GDM1 (cell line): Measurements from ENCODE around the gene TP53I11.

ENCODE experiments used
- DNase-seq: peaks from one replicate; lab custom pipeline; 2025; lab: John Stamatoyannopoulos, UW

TP53I11 gene

DNA sequence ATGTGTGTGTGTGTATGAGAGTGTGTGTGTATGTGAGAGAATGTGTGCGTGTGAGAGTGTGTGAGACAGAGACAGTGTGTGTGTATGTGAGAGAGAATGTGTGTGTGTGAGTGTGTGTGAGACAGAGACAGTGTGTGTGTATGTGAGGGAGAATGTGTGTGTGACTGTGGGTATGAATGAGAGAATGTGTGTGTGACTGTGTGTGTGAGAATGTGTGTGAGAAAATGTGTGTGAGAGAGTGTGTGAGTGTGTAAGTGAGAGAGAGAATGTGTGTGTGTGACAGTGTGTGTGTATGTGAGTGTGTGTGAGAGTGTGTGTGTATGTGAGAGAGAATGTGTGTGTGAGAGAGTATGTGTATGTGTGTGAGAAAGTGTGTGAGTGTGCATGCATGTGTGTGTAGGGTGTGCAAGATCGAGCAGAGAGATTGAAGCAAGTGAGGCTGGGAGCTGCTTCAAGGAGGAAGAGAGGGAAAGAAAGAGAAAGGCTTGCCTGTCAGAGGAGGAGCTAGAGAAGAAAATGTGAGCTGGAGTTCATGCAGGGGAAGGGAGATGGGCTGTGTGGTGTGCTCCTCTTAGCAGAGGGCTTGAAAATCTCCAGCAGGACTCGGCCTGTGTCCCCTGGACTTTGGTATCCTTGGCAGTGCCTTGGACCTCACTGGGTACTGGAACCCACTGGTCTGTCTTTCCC is 27.7 kb upstream of the TP53I11 start:
- no peak for DNase-seq

DNA sequence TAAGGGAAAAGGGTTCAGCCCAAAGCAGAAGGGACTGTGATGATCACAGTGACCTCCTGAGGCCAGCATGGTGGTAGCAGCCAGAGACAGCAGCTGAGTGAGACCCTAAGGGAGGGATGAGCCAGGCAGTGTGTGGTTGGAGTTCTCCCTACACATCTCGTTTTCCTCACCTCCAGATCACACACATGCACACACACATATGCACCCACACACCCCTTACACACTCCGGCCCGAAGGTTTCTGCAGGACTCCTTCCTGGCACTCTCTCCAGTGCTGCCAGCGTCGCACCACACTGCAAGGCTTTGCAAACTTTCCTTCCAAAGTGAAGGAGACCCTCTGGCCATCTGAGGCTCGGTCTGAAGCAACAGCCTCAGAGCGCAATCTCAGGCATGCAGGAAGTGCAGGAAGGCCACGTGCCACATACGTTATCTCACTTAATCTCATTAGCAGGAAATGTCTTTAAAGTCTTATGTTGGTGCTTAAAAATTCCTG is 26.9 kb upstream of the TP53I11 start:
- no peak for DNase-seq

DNA sequence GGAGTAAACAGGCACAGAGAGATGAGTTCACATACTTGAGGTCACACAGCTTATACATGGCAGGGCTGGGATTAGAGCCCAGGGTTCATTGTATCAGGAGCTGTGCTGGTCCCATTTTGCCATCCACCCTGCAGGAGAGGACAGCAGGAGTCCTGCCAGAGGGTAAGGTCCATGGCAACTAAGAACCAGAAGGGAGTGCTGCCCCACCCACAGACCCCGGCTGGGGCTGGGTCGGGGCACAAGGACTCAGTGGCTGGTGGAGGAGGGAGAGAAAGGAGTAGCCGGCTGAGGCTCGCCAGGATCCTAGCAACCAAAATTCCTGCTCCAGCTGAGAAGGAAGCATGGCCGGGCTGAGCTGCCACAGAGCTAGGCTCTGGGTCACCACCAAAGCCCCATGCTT is 25.9 kb upstream of the TP53I11 start:
- DNase-seq: no peak

DNA sequence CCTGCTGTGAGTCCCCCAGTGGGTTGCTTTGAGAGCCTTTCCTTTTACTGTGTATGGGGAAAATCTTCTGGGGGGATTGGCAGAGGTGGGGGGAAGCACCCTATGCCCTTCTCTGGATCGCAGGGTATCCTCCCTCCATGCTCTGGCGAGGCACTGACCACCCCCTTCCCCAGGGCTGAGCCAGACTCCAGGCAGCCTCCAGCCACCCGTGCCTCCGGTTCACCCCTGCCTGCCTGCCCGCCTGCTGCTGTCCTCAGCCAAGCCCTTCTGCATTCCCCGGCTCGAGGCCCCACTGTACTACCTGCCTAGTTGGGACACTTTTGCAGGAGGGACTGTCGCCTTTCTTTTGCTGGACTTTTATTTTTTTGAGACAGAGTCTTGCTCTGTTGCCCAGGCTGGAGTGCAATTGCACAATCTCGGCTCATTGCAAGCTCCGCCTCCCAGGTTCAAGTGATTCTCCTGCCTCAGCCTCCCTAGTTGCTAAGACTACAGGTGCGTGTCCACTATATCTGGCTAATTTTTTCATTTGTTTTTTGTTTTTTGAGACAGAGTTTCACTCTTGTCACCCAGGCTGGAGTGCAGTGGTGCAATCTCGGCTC is 23.8 kb upstream of the TP53I11 start:
- no peak for DNase-seq

DNA sequence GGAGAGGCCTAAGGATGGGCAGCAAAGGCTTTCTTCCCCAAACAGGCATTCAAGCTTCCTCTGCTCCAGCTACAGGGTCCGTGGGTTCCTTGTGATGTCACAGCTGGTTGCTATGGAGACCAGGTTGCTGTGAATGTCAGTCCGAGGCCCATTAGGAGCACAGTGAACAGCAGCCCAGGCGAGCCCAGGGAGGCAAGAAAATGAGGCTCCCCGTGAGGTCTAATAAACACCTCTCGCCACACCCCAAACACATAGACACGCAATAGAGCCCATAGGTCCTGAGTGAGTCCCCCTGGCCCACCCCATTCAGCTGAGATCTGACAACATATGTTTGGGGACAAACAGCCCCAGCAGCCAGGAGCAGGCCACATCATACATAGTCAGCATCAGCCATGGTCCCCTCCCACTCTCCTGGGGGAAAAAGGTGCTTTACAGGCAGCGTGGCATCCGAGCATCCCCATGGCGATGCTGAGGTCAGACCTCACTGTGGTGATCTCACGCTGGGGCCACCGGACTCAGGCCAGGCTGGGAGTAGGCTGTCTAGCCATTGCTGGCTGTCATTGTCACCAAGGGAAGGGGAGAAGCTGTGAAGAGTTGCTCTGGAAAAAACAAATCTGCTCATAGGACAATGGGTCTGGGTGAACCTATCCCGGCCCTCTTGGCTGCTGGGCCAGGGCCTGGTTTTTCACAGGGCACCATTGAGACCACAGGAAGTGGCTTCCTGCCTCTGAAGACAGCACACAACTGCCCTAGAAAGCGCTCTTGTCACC is 23.1 kb upstream of the TP53I11 start:
- DNase-seq: no peak

DNA sequence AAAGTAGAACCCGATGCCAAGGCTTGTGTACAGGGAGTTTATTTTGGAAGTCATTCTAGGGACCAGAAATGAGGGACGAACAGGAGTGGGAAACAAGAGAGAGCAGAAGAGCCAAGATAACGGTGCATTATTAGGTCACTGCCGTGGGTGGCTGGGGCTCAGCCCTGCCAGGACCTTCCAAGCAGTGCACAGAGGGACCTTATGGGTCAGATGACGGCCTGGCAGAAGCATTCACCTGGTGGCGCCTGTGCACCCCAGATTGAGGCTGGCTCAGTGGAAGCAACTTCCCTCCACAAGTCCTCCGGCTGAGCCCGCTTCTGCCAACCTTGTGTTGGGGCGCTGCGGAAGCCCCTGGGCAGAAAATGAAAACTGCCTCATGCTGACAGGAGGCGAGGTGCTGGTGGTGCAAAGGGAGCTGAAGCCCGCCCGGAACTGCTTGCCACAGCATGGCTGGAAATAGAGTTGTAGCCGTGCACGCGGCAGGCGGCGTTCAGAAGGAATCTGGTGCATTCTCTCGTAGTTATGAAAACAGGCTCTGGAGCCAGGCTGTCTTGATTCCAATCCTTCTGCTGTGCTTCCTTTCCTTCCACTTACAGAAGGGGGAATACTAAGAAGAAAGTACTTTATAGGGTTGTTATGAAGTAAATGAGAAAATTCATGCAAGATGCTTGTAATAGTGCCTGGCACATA is 22.2 kb upstream of the TP53I11 start:
- DNase-seq: no peak

DNA sequence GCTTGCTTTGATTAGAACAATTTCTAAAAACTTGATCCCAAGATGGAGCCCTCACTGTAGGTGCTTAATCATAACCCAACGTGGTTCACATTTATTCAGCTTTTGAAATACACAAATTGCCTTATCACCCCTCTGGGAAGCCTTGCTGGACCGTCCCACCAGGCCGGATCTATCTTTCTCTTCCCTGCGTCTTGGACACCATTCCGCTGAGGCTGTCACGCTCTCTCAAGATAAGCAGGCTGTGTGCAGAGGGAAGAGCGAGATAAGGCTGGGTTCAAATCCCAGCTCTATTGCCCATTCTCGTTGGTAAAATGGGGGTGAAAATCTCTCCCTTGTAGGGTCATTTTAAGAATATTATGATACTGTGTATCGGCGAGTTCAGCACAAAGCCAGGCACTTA is 20.5 kb upstream of the TP53I11 start:
- DNase-seq: no peak

DNA sequence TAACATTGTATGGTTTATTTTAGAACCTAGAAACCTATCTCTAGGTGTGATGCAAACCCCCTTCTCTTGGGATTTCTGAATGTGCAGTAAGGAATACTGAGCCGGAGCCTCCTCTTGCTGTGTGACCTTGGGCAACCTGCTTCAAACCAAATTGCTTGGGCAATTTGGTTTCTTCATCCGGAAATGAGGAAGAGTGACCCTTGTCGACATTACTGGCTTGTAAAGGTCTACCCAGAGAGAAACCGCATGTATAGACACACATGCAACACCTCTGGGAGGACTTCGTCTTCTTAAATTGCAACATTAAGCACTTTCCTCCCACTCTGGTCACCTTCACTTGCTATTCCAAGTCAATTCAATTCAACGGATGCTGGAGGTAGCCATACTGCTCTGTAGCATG is 19.6 kb upstream of the TP53I11 start:
- DNase-seq: no peak

DNA sequence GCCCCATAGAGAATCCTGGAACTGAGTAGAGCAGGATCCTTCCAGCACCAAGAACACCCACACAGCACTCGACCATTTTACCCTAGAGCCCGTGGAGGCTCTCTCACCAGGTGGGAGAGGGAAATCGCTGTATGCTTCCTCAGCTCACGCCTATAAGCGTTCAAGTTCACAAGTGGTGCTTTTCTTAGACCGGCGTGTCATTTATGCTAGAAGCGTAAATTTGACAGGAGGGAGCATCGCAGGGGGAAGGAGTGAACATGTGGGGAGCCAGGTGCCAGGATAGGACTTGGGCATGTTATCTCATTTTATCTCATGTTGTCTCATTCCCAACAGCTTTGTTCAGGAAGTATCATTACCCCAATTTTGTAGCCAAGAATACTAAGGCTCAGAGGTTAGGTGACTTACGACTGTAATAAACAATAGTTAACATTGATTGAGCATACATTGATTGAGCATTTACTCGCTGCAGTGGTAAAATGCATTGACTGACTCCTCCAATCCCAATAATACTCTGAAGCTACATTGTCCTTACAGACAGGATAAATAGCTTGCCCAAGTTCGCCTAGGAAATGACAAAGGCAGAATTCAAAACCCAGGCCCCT is 19.1 kb upstream of the TP53I11 start:
- DNase-seq: no peak

DNA sequence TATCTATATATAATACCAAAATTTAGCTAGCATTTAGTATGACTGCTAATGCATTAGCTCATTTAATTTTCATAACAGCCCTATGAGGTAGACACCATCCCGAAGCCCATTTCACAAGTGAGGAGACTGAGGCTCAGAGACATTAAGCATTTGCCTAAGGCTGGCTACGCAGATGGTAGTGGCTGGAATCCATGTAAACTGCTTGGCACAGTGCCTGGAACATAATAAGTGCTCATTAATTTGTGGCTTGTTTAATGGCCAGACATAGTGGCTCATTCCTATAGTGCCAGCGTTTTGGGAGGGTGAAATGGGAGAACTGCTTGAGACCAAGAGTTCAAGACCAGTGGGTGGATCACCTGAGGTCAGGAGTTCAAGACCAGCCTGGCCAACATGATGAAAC is 17.8 kb upstream of the TP53I11 start:
- DNase-seq: no peak

DNA sequence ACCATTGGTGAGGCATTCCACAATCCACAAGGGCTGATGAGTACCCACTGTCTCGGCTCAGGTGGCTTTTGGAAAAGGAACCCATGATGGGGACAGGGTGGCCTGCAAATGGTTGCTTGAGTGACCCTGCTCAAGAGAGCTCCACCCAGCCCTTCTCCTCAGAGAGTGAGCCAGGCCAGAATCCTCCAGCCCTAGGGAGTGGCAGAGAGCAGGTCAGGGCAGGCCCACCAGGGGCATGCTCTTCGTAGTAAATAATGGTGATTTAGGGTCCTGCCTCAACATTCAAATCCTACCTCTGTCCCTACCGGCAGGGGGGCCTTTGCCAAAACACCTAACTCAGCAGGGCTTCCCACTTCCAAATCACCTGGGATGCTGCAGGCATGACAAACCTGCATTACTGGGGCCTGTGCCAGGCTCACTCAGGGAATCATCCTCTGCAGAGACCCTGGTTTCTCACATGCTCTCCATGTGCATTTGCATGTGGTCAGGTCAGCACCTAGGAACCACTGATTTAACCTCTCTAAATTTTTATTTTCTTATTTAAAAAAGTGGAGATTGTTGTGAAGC is 17.3 kb upstream of the TP53I11 start:
- DNase-seq: no peak

DNA sequence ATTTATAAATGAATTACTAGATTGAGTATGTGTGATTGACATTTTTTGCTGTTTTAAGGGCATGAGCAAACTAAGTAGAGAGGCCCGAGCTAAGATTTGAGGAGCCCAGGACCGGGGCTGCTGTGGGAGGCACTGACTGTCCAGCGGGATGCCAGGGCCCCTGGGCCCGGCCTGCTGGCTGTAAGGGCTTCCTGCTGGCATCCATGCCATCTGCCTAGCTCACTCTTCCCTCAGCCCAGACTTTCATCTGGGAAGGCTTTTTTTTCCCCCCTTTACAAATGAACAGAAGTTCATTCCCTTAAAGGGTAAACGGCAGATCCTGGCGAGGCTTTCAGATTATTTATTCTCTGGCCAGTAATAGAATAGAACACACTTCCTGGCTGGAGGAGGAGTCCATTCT is 16.0 kb upstream of the TP53I11 start:
- DNase-seq: no peak

DNA sequence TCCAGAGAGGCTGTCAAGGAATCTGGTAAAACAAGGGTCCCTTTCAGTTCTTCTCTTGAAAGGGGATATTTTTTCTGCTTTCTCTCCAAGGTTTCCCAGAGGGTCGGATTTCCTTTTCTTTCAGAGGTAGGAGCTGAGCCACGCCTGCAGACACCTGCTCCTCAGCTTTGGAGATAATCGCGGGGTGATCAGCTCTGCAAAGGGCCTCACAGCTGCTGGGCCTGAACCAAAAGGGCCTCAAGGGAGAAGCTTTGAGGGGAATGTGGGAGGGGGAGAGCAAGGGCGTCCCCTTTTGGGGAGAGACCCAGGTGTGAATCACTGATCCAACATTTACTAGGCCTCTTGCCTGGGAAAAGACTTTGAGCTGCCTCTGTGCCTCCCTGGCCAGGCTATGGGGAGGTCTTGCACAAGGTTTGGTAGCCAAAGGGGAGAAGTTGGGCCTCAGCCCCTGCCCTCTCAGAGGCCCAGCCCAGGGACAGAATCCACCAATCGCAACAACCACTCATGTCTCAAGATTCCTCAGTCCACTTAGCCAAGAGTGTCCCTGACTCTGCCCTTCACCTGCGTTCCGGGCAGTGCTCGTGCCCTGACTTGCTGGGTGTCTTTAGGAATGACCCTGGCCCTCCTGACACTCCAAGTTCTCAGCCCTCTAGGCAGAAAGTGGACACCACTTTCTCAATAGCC is 14.0 kb upstream of the TP53I11 start:
- DNase-seq: no peak

DNA sequence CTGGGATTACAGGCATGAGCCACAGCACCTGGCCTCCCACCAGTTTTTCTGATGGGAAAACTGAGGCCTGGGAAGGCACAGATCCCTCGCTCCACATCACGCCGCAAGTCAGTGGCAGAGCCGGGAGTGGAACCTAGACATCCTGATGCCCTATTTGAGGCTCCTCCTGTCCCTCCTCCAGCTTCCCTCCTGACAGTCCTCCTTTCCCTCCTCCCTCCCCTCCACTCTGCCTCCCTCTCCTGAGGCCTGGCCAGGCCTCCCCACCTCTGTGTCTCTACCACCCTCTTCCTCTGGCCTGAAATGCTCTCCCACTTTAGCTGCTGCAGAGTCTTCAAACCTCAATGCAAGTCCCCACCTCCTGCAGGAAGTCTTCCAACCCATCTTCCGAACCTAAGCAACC is 13.3 kb upstream of the TP53I11 start:
- DNase-seq: no peak

DNA sequence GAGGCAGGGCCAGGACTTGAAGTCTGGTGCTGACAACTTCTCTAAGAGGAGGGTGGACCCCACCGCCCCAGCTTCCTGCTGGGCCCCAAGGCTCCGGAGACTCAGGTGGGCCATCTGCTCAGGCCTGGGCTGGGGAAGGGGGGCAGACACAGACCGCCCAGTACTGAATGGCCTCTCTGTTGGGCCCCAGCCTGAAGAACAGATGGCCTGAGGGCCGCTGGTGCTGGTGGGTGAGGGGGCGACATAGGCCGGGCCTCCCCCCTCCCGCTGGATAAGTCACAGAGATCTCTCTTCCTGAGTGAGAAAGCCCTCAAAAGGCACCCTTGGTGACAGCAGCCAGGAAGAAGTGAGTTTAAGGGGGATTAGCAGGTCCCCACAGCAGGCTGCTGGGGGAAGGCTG is 12.5 kb upstream of the TP53I11 start:
- no peak for DNase-seq

DNA sequence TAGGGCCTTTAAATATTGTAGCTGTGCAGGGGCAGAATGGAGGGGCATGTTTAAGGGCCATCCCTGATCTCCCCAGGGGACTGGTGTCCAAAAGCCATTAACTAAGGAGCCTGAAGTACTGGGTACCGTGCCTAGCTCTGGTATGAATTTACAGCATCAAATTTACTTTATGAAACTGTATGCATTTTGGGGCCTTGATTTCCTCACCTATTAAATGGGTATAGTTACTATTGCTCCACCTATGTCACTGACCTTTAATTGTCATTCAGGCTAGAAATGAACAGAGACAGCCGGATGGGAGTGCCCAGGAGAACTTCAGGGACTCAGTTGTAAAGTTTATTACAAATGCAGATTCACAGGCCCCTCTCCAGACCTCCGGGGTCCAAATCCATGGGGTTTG is 11.8 kb upstream of the TP53I11 start:
- no peak for DNase-seq

DNA sequence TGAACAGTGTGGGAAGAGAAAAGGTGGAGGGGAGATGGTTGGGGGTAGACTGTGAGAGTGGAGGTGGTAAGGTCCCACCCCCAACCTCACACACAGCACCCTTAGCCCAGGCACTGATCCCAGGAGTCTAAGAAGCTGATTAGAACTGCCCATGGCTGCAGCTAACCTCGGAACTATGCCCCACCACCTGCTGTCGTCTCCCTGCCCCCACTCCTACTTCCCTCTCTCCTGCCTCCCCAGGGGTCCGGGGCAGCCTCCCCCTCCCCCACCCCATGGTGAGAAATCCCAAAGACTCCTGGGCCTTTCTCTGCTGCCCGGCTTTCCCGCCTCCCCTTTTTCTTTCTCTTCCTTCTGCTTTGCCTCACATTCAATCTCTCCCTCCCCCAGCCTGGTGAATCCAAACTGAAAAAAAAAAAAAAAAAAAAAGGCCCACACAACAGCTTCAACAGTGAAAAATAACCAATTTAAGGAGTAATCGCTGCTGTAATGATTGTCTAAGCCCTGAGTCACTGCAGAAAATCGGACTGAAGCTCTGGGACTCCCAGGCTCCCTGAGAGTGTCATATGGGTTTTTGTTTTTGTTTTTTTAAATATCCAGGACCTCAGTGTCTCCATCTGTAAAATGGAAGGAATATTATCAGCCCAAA is 9.6 kb upstream of the TP53I11 start:
- no peak for DNase-seq

DNA sequence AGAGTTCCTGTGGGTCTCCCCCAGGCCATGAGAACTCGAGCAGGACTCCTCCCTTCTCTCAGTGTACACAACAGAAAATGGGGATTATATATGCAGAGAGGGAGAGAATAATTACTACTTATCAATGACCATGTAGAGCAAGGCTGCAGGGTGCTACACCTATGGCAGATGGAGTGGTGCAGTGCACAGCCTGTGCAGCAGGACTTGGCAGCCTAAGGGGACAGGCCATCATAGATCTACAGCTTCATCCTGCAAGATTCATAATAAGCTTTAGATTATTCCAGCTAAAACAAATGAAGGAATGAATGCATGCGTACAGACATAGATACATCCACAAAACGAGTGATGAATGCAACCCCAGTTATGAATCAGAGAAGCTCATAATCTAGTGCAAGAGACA is 8.4 kb upstream of the TP53I11 start:
- no peak for DNase-seq

DNA sequence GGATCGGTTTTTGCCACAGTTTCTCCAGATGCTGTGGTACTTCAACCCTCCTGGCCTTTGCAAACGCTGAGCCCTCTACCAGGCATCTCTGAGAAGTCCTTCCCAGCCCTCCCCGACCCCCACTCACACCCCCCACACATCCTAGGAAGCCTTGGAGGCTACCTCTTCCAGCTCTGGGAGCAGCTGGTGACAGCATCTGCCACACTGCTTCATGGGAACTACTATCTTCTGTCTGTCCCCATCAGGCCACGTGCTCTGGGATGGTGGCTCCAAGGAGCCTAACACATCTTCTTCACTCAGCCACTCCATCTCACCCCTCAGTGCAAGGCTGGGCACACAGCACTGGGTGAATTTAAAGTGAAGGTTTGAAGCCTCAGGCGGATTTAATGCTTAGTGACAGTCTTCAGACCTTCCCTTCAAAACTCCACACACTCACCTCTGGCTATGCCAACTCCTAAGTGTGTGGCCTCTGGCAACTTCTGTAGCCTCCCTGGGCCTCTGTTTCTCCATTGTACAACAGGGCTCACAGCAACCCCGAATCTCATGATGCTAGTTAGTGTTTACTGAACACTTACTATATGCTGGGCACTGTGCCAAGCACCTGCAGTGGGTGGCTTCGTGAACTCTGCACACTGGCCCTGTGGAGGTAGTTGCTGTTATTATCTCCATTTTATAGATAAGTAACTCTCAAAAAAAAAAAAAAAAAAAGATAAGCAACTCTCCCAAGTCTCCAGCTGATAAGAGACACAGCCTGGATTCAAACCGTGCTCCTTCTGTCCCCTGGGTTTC is 7.3 kb upstream of the TP53I11 start:
- no peak for DNase-seq

DNA sequence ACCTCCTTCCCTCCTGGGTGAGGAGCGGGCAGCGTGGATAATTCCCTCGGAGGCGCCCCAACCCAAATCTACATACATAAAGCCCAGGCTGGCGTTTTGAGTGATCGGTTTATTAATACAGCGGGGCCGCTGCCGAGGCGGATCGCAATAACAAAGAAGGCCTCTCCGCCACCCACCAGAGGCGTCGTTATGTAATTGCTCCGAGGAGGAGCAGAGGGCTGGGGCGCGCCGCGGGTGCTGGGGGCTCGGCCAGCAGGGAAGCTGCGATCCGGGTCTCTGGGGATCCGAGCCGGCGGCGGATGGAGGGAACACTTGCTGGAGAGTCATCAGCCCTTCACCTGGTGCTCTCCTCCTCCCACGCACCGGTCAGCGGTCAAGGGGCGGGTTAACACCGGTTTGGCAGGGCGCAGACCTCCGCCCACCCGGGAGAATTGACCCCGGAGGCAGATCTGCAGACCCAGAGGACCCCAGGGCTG is 6.4 kb upstream of the TP53I11 start:
- no peak for DNase-seq
